H7 (cell line): ENCODE results near the gene GHRHR. TPM values are rescaled to one million over a fixed set of nuclear protein-coding genes. Genes with fewer than 3 reads are reported as not detected.

ENCODE experiments used
- DNase-seq: peaks from one replicate; pipeline ENCODE4 v3.0.0; 2012
- H3K27me3 ChIP-seq: 2 replicates; pipeline ENCODE4 v1.6.0; 2011; ENCODE audit warnings: mild to moderate bottlenecking, low read length; ENCODE audit not compliant: control insufficient read depth, insufficient read depth
- H3K36me3 ChIP-seq: replicated peaks from 2 replicates; pipeline ENCODE4 v1.5.1; 2011; ENCODE audit warnings: low read length; ENCODE audit not compliant: control insufficient read depth, insufficient read depth
- H3K4me3 ChIP-seq: 2 replicates; pipeline ENCODE4 v1.5.1; 2011; ENCODE audit warnings: low read depth, mild to moderate bottlenecking, control low read depth, low read length, moderate library complexity; ENCODE audit not compliant: insufficient read depth
- total RNA-seq: library from RNA; depleted of rRNA; stranded (reverse); fragments of >200 nt; shearing (Covaris generic); gene quantifications from 2 replicates; pipeline ENCODE4 v1.2.3, GENCODE V29; 2014; rRNA removed

GHRHR gene
- 1.9 and 2.7 TPM in 2 replicates for total RNA-seq

DNA sequence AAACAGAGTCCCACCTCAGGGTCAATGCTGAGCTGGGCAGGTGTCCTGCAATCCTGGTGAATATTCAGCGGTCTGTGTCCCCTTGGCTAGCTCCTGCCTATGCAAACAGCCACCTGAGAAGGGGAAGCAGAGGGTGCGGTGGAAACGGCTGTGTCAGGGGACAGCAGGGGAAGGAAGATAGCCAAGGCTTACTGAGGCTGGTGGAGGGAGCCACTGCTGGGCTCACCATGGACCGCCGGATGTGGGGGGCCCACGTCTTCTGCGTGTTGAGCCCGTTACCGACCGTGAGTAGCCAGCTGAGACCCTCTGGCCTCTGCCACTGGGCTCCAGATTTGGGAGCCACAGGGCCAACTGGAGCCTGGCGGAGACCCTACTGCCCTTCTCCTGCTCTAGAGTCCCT is at the start of gene GHRHR:
Gene GHRHR (plus strand): TSS at position 112 of the 400 bp plus-strand sequence. CDS start 116 bp downstream, at position 228.
- no peaks in the 10 kb centered on the region; the same call in 1 of the 2 replicates for H3K27me3 ChIP-seq
- no peak within 1 kb of the TSS for H3K4me3 ChIP-seq
- H3K36me3 ChIP-seq = no peaks in the 10 kb centered on the region
- DNase-seq = no peak

- Histone ChIP-seq H3K27me3 (no peaks in the 10 kb centered on the region), H3K4me3 (no peak overlapping the region)
These were observed 49.2 kb upstream of the GHRHR start for GRCh38 chr7:30914596-30914995.

GRCh38 chr7:30915005-30915601 is 48.6 kb upstream of the GHRHR start:
- Histone ChIP-seq H3K4me3 (no peak overlapping the region), H3K27me3 (no peaks in the 10 kb centered on the region), H3K36me3 (no peaks in the 10 kb centered on the region)
- no peak for DNase-seq

More at GRCh38 chr7:30914596-30914995, 49.2 kb upstream of the GHRHR start:
- H3K36me3 ChIP-seq = no peaks in the 10 kb centered on the region
- no peak for DNase-seq

- Histone ChIP-seq H3K36me3 (no peaks in the 10 kb centered on the region), H3K27me3 (no peaks in the 10 kb centered on the region), H3K4me3 (no peak overlapping the region)
- no peak for DNase-seq
These were observed 48.0 kb upstream of the GHRHR start for GRCh38 chr7:30915751-30916150.

GRCh38 chr7:30916255-30916654 is 47.5 kb upstream of the GHRHR start:
- DNase-seq = no peak
- no peaks in the 10 kb centered on the region for H3K36me3 ChIP-seq
- H3K4me3 ChIP-seq = no peak overlapping the region
- no peaks in the 10 kb centered on the region for H3K27me3 ChIP-seq

DNA sequence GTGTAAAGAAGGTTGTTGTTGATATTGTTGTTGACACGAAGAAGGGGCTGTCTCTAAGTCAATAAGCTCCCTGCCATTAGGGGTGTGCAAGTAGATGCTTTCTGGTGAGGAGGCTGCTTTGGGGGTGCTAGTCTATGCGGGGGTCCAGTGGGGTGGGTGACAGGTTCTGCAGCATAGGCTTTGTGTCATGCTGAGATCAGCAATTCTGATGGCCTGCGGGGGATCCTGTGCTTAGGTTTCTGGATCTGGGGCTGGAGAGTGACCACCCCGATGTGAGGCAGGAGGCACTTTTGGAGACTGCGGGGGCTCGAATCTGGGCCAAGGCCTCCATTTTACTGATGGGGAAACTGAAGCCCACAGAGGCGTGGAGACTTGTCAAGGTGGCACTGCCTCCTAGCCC is 47.0 kb upstream of the GHRHR start:
- no peak for DNase-seq
- Histone ChIP-seq H3K4me3 (no peak overlapping the region), H3K36me3 (no peaks in the 10 kb centered on the region), H3K27me3 (no peaks in the 10 kb centered on the region)

- DNase-seq = no peak
- Histone ChIP-seq H3K36me3 (no peaks in the 10 kb centered on the region), H3K4me3 (no peak overlapping the region), H3K27me3 (no peaks in the 10 kb centered on the region)
These were observed 46.4 kb upstream of the GHRHR start for GRCh38 chr7:30917216-30917893.

GRCh38 chr7:30918676-30919075 is 45.1 kb upstream of the GHRHR start:
- DNase-seq = no peak
- H3K27me3 ChIP-seq = no peaks in the 10 kb centered on the region
- H3K36me3 ChIP-seq = no peaks in the 10 kb centered on the region
- H3K4me3 ChIP-seq = no peak overlapping the region

DNA sequence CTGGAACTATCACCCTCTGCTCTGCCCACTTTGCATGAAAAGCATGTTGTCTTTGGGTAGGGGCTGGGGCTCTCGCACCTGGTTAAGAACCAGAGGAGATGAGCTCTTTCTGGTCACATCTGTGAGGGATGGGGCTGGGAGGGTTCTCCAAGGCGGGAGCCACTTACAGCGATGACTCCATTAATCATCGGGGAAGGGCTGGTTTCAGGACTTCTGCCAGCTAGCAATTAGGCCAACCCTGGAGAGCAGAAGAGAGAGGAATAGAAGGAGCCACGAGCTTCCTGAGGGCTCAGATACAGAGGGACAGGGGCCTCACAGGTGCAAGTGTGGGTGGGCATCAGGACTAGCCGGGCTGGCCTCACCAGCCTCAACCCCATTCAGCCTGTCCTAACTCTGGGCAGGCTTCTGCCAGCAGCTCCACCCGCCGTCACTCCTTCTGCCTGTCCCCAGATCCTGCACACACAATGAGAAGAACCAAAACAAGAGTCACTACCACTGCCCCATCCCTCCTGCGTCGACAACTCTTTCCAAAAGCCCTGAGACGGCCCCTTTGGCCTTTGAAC is 43.7 kb upstream of the GHRHR start:
- DNase-seq = peak; percentile 51
- Histone ChIP-seq H3K27me3 (no peaks in the 10 kb centered on the region), H3K36me3 (no peaks in the 10 kb centered on the region), H3K4me3 (no peak overlapping the region)

GRCh38 chr7:30920584-30921539 is 42.9 kb upstream of the GHRHR start:
- no peaks in the 10 kb centered on the region for H3K36me3 ChIP-seq
- H3K27me3 ChIP-seq = no peaks in the 10 kb centered on the region
- DNase-seq = peak; percentile 37
- H3K4me3 ChIP-seq = no peak overlapping the region

DNA sequence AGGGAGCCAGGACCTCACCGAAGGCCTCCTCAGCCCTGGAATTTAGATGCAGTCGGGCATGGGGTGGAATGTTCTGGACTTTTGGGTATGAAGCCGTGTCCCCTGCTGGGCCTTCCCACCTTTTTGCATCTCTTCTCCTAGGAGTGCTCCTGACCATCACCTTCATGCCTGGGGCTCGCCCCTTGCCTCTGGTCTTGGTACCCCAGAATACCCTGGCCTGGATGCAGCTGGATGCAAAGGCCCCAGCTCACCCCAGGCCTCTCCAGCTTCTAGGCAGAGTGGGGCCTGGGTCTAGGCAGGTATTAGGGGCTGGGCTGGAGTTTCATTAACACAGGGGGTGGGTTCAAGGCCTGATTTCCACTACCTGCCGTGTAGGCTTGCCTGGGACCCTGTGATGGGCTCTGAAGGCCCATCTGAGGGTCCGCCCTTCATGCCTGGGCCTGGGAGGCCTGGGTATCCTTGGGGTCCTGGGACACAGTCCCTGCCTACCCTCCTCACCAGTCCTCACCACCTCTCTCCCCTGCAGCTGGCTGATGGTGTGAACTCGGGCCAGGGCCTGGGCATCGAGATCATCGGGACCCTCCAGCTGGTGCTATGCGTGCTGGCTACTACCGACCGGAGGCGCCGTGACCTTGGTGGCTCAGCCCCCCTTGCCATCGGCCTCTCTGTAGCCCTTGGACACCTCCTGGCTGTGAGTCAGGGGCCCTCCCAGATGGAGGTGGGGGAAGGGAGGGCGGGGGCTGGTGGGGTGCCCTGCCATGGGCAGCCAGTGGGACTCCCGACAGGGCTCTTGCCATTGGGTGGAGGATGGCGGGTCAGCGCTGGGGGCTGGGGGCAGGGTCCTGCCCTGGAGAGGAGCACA is 42.0 kb upstream of the GHRHR start:
- DNase-seq = peak; percentile 42
- H3K36me3 ChIP-seq = no peaks in the 10 kb centered on the region
- H3K27me3 ChIP-seq = no peaks in the 10 kb centered on the region
- H3K4me3 ChIP-seq = no peak overlapping the region

- H3K4me3 ChIP-seq = no peak overlapping the region
- H3K36me3 ChIP-seq = no peaks in the 10 kb centered on the region
- H3K27me3 ChIP-seq = no peaks in the 10 kb centered on the region
- DNase-seq = peak; percentile 43
These were observed 41.2 kb upstream of the GHRHR start for GRCh38 chr7:30922596-30922995.

DNA sequence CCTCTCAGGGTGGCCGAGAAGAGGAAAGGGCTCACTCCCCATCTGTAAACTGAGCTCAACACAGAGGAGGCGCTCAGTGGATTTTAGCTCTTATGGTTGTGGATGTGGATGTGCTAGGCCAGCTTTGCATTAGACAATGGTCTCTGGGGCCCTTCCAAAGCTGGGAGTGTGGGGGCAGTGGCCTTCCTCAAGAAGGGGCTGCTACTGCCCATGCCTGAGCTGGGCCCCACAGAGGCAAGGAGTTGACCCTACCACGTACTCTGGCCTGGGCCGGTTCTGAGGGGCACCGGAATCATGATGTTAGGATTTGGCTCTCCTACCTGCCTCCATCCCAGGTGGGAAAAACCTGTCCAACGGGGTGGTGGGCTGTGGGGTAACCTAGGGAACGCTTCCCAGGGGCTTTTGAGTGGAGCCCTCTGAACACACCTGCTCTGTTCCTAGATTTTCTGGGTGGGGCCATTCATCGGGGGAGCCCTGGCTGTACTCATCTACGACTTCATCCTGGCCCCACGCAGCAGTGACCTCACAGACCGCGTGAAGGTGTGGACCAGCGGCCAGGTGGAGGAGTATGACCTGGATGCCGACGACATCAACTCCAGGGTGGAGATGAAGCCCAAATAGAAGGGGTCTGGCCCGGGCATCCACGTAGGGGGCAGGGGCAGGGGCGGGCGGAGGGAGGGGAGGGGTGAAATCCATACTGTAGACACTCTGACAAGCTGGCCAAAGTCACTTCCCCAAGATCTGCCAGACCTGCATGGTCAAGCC is 40.6 kb upstream of the GHRHR start:
- Histone ChIP-seq H3K27me3 (no peaks in the 10 kb centered on the region), H3K36me3 (no peaks in the 10 kb centered on the region), H3K4me3 (no peak overlapping the region)
- DNase-seq = peak; percentile 34
